ENCODE results near the gene FGR. TPM values are rescaled to one million over a fixed set of nuclear protein-coding genes. Genes with fewer than 3 reads are reported as not detected.

The FGR gene
- total RNA-seq, 2 experiments from 2014 or later: 0.51 to 0.56 TPM

GRCh38 chr1:27569506-27570291, 65.3 kb downstream of the FGR start:
- DNase-seq (no peak), ATAC-seq (no peak)
- POLR2A ChIA-PET: interaction anchor here (0.8 to 2.9 kb wide), 5 partner anchors 11 to 42 kb away, joined by 3 to 12 read pairs (median 5); no protein-coding TSS in a partner anchor
- Mint-ChIP-seq H3K9me3 (no peaks in the 10 kb centered on the region), H3K4me1 (ENCODE audit: low read depth) (peaks cover 25% of the 10 kb centered on the region), H3K27me3 (no peaks in the 10 kb centered on the region), H3K4me3 (peak overlapping the region; percentile 44), H3K36me3 (ENCODE audit: low read depth) (no peaks in the 10 kb centered on the region), H3K27ac (no peak overlapping the region)
- CTCF ChIA-PET: interaction anchor here (1.0 to 15.1 kb wide), 17 partner anchors 9 to 174 kb away, joined by 3 to 178 read pairs (median 8); no protein-coding TSS in a partner anchor
- no peak for TF ChIP-seq CTCF (IDR thresholded peaks at IDR 0.05)
- intact Hi-C loops (cut with micrococcal nuclease): no loop called here

- Mint-ChIP-seq H3K36me3 (ENCODE audit: low read depth) (no peaks in the 10 kb centered on the region), H3K4me1 (ENCODE audit: low read depth) (peaks cover 22% of the 10 kb centered on the region), H3K9me3 (no peaks in the 10 kb centered on the region), H3K27ac (no peak overlapping the region), H3K4me3 (peak overlapping the region; percentile 44), H3K27me3 (no peaks in the 10 kb centered on the region)
- intact Hi-C loops (cut with micrococcal nuclease): no loop called here
- peak; percentile 8 for ATAC-seq
- ChIA-PET CTCF (interaction anchor here (1.0 to 15.1 kb wide), 19 partner anchors 9 to 174 kb away, joined by 3 to 178 read pairs (median 8); partner anchors contain the start of gene AHDC1), POLR2A (interaction anchor here (1.1 to 2.9 kb wide), 4 partner anchors 13 to 36 kb away, joined by 3 to 12 read pairs (median 5); no protein-coding TSS in a partner anchor)
- no peak for TF ChIP-seq CTCF (IDR thresholded peaks at IDR 0.05)
- no peak for DNase-seq
These were observed 65.9 kb downstream of the FGR start for GRCh38 chr1:27569088-27569460.

- ATAC-seq (peak; percentile 91), DNase-seq (peak; percentile 92)
- no peaks in the 10 kb centered on the region for H3K36me3 Mint-ChIP-seq (ENCODE audit: low read depth)
- peak overlapping the region; percentile 44 for H3K4me3 Mint-ChIP-seq
- CTCF ChIA-PET: interaction anchor here (0.9 to 15.1 kb wide), 22 partner anchors 8 to 173 kb away, joined by 3 to 178 read pairs (median 6); partner anchors contain the start of gene AHDC1
- POLR2A ChIA-PET: interaction anchor here (0.6 to 2.1 kb wide), 6 partner anchors 11 to 78 kb away, joined by 3 to 7 read pairs (median 4); partner anchors contain the start of gene WASF2
- H3K27me3 Mint-ChIP-seq: no peaks in the 10 kb centered on the region
- peak; percentile 73 for TF ChIP-seq CTCF (IDR thresholded peaks at IDR 0.05)
- peaks cover 25% of the 10 kb centered on the region for H3K4me1 Mint-ChIP-seq (ENCODE audit: low read depth)
- no peaks in the 10 kb centered on the region for H3K9me3 Mint-ChIP-seq
- intact Hi-C loops (cut with micrococcal nuclease): no loop called here
- peak overlapping the region; percentile 32 for H3K27ac Mint-ChIP-seq
These were observed 66.5 kb downstream of the FGR start for GRCh38 chr1:27568300-27569087.

- TF ChIP-seq CTCF (IDR thresholded peaks at IDR 0.05): no peak
- Mint-ChIP-seq H3K4me1 (ENCODE audit: low read depth) (peaks cover 28% of the 10 kb centered on the region), H3K27me3 (no peaks in the 10 kb centered on the region), H3K27ac (no peak overlapping the region), H3K9me3 (no peaks in the 10 kb centered on the region), H3K4me3 (peak overlapping the region; percentile 28), H3K36me3 (ENCODE audit: low read depth) (no peaks in the 10 kb centered on the region)
- peak; percentile 3 for ATAC-seq
- ChIA-PET CTCF (interaction anchor here (0.9 to 15.1 kb wide), 18 partner anchors 9 to 172 kb away, joined by 3 to 178 read pairs (median 7); partner anchors contain the start of gene AHDC1), POLR2A (interaction anchor here (0.6 to 2.1 kb wide), 6 partner anchors 11 to 78 kb away, joined by 3 to 7 read pairs (median 4); partner anchors contain the start of gene WASF2)
- intact Hi-C loops (cut with micrococcal nuclease): no loop called here
- DNase-seq: no peak
These were observed 67.0 kb downstream of the FGR start for GRCh38 chr1:27567971-27568299.
